Renal cortex interstitium (tissue), 15 donors: ENCODE data around the gene OR4D10. TPM values are rescaled to one million over a fixed set of nuclear protein-coding genes. Genes with fewer than 3 reads are reported as not detected.
"Not testable (repeated sequence)": the region's sequence is repeated elsewhere in the genome, so short reads cannot be mapped to it uniquely, and the experiment has no call there.

ENCODE experiments used
- DNase-seq, 11 donors: peaks; one replicate each; pipeline ENCODE4 v3.0.0-alpha.2; 2013; ENCODE audit warnings: low read depth in 9 of 11, low spot score in 4 of 11; ENCODE audit errors: extremely low read depth in 1 of 11
- long read RNA-seq, 16 experiments: transcript quantifications; one replicate each; lab custom pipeline, GENCODE V29; 2026
- polyA plus RNA-seq, 3 donors: library from polyadenylated mRNA; unstranded; fragments of 120-200 nt; gene quantifications; one replicate each; pipeline ENCODE4 v1.2.1, GENCODE V29; 2013; ENCODE audit not compliant: insufficient read length in 3 of 3

Gene OR4D10
- polyA plus RNA-seq: not detected
- long read RNA-seq, donor 1: 0 reads
- long read RNA-seq, donor 2: 0 reads
- long read RNA-seq, donor 3: 0 reads
- long read RNA-seq, donor 4: 0 reads
- long read RNA-seq, donor 5: 0 reads
- long read RNA-seq, donor 6: 0 reads
- long read RNA-seq, donor 7: 0 reads
- long read RNA-seq, donor 8: 0 reads
- long read RNA-seq, donor 9: 0 reads
- long read RNA-seq, donor 10: 0 reads
- long read RNA-seq, donor 11: 0 reads
- long read RNA-seq, donor 12: 0 reads
- long read RNA-seq, donor 13: 0 reads
- long read RNA-seq, donor 14: 0 reads
- long read RNA-seq, donor 15: 0 reads
- long read RNA-seq, donor 16: 0 reads

DNA sequence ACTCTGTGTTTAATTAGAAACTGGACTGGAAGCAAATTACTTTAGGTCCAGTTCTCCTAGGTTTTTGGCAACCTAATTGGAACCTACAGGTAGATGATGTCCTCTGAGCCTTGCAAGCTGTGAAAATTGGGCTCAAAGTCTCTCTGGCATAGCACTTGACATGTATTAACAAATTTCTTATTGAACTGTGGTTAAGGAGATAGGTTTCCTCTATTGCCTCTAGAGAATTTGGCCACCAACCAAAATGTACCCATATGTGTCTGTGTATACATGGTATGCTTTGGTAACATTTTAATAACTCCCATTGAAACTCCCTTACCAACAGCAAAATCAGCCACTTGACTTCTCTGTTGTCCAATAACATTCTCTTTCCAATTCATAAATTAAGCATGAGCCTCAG lies at the start of gene OR4D10:
Gene OR4D10 (plus strand): TSS at position 301 of the 400 bp plus-strand sequence. CDS start 4,115 bp downstream, outside the sequence.
- DNase-seq: no peak

DNA sequence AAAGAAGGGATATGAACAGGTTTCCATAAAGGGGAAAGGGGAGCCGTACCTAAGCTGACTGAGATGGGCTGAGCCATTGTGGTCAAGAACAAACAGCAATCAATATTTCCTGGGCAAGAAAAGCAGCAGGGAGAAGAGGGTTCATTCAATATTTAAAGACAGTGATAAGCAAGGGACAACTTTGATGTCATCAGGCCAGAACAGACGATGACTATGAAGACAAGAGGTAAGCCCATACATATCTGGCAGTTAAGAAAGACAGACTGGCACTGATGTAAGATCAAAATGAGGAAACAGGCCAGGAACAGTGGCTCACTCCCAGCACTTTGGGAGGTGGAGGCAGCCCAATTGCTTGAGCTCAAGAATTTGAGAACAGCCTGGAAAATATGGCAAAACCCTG lies 49.3 kb upstream of the OR4D10 start:
- no peak for DNase-seq

DNA sequence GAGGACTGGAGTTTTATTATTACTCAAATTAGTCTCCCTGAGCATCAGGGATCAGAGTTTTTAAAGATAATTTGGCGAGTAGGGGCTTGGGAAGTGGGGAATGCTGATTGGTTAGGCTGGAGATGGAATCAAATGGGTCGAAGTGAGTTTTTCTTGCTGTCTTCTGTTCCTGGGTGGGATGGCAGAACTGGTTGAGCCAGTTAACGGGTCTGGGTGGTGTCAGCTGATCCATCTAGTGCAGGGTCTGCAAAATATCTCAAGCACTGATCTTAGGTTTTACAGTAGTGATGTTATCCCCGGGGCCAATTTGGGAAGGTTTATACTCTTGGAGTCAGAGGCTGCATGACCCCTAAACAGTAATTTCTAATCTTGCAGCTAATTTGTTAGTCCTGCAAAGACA lies 48.0 kb upstream of the OR4D10 start:
- no peak for DNase-seq

DNA sequence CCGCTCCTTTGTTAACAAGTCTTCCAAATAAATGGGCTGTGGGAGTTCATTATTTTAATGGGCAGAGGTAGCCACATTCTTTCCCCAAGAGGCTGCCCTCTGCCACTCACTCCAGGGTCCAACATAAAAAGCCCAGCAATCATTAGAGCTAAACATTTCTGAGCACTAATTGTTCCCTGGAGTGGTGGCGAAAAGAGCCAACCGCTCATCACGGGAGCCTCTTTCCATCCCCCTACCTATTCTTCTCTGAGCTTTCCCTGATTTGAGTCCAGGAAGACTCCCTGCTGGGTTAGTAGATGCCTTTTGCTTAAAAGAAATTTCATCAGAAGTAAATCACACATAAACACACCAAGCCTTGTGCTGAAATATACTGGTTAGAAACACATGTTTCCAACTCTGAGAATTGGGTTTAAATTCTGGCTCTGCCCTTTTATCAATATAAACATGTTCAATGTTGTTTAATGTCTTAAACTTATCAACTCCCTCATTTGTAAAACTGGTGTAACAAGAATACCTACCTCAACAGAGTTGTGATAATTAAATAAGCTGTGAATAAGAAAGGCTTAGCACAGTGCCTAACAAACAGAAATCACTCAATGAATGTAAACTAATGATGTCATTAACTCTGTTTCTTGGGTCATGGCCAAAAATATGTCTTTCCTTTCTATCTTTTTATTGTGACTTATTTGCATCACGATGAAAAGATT lies 46.6 kb upstream of the OR4D10 start, which contains the start of gene OR5A2:
Gene OR5A2 (minus strand): TSS at position 53 of the 707 bp plus-strand sequence. CDS start 3,460 bp downstream, outside the sequence.
- no peak for DNase-seq

DNA sequence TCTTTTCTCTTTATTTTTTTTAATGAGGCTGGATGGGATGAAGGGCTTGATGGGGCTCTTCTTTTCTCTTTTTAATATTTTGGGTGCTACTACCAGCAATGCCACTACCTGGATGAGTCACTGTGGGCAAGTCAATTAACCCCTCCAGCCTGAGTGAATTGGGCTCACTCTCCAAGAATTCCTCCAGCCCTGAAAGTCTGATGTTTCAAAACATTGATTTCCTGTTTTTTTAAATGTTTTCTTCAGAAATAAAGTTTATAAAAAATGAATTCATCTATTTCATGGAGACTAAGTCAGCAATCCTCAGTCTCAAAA lies 46.1 kb upstream of the OR4D10 start:
- DNase-seq: no peak

DNA sequence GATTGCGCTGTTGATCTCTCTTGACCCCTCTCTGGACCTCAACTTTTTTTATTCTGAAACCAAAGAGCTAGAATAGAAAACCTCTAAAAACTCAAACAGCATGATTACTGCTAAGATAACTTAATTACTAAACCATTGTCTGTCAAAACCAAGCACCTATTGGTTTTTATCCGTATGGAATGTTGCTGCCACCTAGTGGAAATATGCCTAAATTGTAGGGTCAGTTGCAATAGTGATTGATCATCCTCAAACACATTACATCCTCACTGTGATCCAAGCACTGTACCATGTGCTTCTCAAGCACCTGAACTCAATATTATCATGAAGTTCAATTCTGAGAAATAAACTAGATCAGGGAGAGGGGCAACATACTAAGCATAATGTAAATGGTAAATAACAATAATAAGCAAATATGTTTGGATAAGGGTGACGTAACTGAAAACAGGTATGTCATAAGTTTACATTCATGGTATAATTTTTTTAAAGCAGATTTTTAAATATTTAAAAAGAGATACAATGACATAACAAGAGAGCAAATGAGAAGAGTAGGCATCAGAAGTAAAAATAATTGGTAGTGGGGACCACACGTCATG lies 43.1 kb upstream of the OR4D10 start:
- DNase-seq: peak in 9 of 11 donors; percentile 2 to 23 (median 11)

DNA sequence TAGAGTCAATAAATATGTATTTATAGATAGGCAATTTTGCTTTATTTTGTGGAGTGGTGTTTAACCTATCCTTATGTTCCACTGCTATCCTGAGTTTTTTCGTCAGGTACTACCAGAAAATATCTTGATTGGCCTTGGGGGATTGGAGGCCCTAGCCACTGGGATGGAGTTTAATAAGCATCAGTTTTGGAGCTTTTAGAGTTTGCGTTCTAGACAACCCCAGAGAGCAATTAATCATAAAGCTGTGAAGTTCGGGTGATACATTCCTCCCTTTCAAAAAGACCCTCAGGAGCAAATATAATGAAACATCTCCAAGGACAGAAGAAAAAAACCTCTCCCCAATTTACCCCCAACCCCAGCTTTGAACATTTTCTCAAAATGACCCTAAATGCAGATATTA lies 36.9 kb upstream of the OR4D10 start, which contains the start of gene OR5A1:
Gene OR5A1 (plus strand): TSS at position 301 of the 400 bp plus-strand sequence. CDS start 6,700 bp downstream, outside the sequence.
- DNase-seq: no peak

DNA sequence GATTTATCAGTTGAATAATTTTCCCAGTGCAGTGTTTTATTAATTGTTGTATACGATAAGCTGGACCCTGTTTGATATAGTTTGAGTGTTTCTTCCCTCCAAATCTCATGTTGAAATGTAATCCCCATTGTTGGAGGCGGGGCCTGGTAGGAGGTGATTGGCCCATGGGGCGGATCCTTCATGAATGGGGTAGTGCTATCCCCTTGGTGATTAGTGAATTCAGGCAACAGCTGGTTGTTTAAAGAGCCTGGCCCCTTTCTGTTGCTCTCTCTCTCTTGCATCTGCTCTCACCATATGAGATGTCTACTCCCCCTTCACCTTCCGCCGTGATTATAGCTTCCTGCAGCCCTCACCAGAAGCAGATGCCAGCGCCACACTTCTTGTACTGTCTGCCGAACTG lies 35.3 kb upstream of the OR4D10 start:
- DNase-seq: no peak

DNA sequence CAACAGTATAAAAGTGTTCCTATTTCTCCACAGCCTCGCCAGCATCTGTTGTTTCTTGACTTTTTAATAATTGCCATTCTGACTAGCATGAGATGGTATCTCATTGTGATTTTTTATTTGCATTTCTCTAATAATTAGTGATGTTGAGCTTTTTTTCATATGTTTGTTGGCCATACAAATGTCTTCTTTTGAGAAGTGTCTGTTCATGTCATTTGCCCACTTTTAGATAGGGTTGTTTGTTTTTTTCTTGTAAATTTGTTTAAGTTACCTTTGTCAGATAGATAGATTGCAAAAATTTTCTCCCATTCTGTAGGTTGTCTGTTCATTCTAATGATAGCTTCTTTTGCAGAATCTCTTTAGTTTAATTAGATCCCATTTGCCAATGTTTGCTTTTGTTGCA lies 27.5 kb upstream of the OR4D10 start:
- DNase-seq: not testable (repeated sequence)

DNA sequence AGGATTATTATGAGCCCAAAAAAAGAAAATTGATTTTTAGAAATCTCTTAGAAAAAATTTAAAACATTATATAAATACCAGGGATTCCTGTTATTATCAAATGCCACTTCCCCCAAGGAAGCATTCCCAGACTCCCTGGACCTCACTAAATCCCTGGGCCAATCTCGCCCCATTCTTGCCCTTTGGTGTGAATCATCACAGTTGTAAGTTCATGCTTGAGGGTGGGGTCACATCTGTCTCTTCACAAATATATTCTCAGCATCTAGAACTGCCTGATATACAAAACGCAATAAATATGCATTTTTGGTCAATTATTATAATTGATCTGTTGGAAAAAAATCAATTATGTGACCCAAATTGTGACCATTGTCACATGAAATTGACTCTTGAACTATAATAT lies 24.6 kb upstream of the OR4D10 start:
- DNase-seq: no peak

DNA sequence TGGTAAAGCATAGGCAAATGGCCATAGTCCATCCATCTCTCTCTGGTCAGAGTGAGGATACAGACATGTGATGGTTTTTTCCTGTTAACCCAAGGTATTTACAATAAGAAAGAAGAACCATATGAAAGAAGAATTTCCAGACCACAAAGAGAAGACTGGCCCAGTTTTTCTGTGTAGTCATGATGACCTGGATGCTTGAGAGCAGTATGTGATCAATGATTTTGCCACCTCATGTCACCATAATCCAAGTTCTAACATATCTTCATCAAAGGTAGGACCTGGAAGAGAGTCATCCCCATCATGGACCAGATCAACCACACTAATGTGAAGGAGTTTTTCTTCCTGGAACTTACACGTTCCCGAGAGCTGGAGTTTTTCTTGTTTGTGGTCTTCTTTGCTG lies 16.5 kb upstream of the OR4D10 start, which contains the start of gene OR4D6:
Gene OR4D6 (plus strand): TSS at position 301 of the 400 bp plus-strand sequence. CDS start 0 bp downstream, at position 301.
- DNase-seq: no peak

DNA sequence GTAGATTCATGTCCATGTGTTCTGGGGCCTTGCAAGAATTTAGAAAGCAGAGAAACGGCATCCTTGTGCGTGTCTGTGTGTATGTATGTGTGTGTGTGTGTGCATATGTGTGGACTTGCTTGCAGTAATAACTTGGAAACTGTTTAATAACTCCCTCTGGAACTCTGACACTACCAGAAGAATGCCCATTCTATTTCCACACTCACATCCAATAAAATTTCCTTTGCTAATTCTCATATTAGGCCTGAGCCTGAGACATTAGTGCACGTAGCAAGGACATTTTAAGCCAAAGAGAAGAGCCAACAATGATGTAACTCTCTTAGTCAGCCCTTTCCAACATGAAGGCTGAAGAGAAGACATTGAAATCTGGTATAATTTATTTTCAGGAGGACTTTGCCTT lies 13.2 kb upstream of the OR4D10 start:
- no peak for DNase-seq

DNA sequence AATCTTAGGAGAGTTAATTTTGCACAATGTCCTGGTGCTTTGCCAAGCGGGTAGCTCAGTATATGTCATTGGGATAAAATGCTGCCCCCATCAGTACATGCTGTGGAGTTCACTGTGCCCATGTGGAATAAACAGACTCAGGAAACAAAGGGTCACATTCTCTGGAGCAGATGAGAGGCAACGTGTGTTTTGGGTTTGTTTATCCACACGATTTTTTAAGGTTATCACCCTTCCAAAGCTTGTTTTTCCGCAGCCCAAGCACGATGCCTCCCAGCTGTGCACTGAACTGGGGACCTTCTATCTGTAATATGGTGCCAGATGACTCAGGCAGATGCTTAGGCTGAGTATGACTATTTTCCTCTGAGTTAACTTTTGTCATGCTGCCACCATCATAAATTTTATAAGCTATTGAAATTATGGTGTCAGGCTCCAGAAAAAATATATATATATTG lies 9.9 kb upstream of the OR4D10 start:
- peak in 6 of 11 donors; percentile 3 to 26 (median 14) for DNase-seq

DNA sequence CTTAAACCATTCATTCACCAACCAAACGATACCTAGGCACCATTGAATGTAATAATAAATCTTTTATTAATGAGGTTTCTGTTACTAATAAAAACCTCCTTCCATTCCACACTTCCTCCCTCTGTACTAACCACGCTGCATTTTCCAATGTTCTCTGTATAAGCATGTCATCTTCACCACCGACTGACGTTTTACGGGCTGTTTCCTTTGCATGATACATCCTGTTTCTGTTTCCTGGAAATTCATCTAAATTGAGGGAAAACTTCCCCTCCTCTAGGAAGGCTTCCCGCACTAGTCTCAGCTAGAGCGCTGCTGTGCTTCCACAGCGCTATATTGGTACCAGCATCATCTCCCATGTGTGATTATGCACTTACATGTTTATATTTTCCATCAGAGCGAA lies 2.1 kb downstream of the OR4D10 start:
- no peak for DNase-seq

DNA sequence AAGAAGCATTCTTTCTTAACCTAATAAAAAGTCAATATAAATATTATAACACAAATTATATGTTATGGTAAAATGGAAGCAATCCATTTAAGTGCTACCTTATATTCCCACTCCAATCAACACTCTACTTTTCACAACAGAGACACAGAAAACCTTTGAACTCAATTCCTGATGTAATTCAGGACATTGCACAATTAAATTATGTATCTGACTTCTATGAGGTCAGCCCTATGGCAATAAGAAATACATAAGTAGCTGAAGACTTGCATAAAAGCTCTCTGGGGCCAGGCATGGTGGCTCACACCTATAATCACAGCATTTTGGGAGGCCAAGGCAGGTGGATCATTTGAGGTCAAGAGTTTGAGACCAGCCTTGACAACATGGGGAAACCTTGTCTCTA lies 6.8 kb downstream of the OR4D10 start:
- no peak for DNase-seq

DNA sequence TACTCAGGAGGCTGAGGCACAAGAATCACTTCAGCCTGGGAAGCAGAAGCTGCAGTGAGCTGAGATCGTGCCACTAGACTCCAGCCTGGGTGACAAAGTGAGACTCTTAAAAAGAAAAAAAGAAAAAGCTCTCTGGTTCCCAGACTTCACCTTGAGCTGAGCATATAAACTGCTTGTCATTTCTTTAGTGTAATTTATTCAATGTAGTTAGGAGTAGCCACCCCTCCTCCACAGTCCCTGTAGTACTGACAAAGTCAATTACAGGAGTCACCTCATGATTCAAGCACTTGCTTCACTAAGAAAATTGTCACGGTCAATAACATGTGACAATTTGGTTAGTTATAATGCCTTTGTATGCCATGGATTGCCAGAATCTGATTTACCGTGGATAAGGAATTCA lies 7.2 kb downstream of the OR4D10 start:
- no peak for DNase-seq

DNA sequence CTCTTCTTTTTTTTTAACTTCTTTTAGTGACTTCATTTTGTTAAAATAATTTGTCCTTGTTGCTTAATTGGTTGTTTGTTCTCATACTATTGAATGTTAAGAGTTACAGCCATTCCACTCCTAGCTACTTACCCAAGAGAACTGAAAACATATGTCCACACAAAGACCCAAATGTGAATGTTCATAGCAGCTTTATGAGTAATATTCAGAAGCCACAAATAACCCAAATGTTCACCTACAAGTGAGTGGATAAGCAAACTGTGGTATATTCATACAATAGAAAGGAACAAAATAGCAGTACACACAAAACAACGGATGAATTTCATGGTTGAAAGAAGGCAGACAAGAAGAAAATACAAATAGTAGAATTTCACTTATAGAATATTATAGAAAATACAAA lies 28.8 kb downstream of the OR4D10 start:
- DNase-seq: no peak

DNA sequence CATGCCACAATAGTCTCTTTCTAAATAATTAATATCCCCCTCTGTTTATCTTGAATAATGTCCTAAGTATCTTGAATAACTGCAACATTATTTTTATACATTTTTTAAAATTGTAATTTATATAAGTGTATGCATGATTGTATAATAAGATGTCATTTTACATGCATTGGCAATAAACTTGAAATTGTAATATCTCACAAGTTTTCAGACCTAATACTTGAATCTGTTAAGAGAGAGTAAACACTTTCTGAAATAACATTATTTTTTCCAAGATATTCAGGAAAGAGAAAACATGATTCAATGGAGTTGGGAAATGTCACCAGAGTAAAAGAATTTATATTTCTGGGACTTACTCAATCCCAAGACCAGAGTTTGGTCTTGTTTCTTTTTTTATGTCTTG lies 30.2 kb downstream of the OR4D10 start, which contains the start of gene OR4D11:
Gene OR4D11 (plus strand): TSS at position 301 of the 400 bp plus-strand sequence. CDS start 0 bp downstream, at position 301.
- DNase-seq: no peak

DNA sequence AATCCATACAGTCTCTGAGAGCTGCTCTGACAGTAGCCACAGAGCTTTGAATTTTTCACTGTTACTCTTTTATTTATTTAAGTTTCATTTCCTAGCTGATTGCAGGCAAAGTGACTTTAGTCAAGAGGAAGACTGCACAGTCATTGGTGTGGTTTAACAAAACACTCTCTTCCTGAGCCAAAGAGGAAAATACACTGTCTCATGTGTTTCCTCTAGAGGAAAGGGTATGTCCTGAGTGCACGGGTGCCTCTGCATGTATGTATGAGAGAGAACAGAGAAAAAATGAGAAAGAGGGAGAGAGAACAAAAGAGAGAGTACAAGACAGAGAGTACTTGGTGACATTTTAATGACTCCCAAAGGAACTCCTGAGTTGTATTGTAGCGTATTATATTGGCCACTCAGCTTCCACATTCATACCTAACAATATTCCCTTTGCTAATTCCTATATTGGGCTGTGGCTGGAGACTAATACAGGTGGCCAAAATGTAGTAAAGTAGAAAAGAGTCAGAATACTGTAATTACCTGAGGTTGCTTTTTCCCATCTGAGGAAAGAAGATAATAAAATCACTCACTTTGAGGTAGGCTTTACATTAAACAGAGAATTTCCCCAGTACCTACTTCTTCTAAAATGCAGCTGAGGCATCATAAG lies 38.0 kb downstream of the OR4D10 start, which contains the start of gene OR4D9:
Gene OR4D9 (plus strand): TSS at position 599 of the 649 bp plus-strand sequence. CDS start 3,374 bp downstream, outside the sequence.
- peak in 1 of 11 donors; percentile 13 for DNase-seq
